Type B pancreatic cell (in vitro differentiated cells): Measurements from ENCODE around the gene MIB2. TPM values are rescaled to one million over a fixed set of nuclear protein-coding genes. Genes with fewer than 3 reads are reported as not detected.
"Not testable (repeated sequence)": the region's sequence is repeated elsewhere in the genome, so short reads cannot be mapped to it uniquely, and the experiment has no call there.

ENCODE experiments used
- DNase-seq: peaks from one replicate; pipeline ENCODE4 v3.0.0; 2021; ENCODE audit warnings: mixed read lengths; ENCODE audit not compliant: unreplicated experiment; ENCODE audit errors: extremely low spot score
- H3K27ac Mint-ChIP-seq: 2 replicates; pipeline ENCODE4 v1.8.0; 2021; ENCODE audit warnings: mild to moderate bottlenecking, mixed read lengths
- H3K27me3 Mint-ChIP-seq: 2 replicates; pipeline ENCODE4 v1.8.0; 2021; ENCODE audit warnings: mixed read lengths
- H3K36me3 Mint-ChIP-seq: 2 replicates; pipeline ENCODE4 v1.8.0; 2021; ENCODE audit warnings: mixed read lengths
- H3K4me1 Mint-ChIP-seq: one replicate; pipeline ENCODE4 v1.8.0; 2021; ENCODE audit warnings: mixed read lengths; ENCODE audit not compliant: unreplicated experiment
- H3K4me3 Mint-ChIP-seq: 2 replicates; pipeline ENCODE4 v1.8.0; 2021; ENCODE audit warnings: mild to moderate bottlenecking, mixed read lengths
- H3K9me3 Mint-ChIP-seq: 2 replicates; pipeline ENCODE4 v1.8.0; 2021; ENCODE audit warnings: mixed read lengths
- total RNA-seq: library from RNA; stranded (reverse); gene quantifications from 2 replicates; pipeline ENCODE4 v1.2.1, GENCODE V29; 2021; ENCODE audit warnings: low replicate concordance
- TF ChIP-seq, protein P1 (sequence below): fragments of 200-600 bp; sonication (generic); conservative IDR thresholded peaks from 2 replicates; pipeline ENCODE4 v1.5.0; 2021; ENCODE audit warnings: antibody characterized with exemption, mild to moderate bottlenecking

MIB2 gene
- total RNA-seq, 1 donor from 2014 or later = 114 TPM

DNA sequence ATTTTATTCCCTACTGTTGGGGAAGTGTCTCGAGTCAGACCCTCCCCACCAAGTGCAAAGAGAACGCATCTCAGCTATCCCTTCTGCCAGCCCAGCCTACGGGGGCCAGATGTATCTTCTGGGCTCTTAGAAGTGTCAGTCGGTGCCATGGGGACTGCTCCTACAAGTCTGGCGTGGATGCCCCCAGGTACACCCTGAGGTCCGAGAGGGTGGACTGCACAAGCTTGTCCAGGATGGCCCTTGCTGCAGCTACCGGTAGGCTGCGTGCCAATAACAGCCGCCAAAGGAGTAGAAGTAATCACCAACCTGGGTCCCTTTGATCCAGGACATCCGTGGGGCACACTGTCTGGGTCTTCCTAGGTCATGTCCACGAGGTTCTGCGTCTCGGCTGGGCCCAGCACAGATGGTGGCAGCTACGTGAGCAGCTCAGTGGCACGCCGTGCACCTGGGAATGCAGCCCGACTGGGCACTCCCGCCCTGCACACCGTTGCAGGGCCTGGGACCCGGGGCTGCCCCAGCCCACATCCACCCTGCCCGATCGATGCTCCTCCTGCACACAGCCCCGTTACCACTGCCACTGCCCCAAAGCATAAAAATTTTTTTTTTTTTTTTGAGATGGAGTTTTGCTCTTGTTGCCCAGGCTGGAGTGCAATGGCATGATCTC is 31.8 kb upstream of the MIB2 start:
- Mint-ChIP-seq H3K36me3 (no peaks in the 10 kb centered on the region), H3K27ac (no peak overlapping the region), H3K4me1 (no peaks in the 10 kb centered on the region), H3K9me3 (no peaks in the 10 kb centered on the region), H3K4me3 (no peak overlapping the region), H3K27me3 (peaks cover 55% of the 10 kb centered on the region)
- TF ChIP-seq, protein P1, sequence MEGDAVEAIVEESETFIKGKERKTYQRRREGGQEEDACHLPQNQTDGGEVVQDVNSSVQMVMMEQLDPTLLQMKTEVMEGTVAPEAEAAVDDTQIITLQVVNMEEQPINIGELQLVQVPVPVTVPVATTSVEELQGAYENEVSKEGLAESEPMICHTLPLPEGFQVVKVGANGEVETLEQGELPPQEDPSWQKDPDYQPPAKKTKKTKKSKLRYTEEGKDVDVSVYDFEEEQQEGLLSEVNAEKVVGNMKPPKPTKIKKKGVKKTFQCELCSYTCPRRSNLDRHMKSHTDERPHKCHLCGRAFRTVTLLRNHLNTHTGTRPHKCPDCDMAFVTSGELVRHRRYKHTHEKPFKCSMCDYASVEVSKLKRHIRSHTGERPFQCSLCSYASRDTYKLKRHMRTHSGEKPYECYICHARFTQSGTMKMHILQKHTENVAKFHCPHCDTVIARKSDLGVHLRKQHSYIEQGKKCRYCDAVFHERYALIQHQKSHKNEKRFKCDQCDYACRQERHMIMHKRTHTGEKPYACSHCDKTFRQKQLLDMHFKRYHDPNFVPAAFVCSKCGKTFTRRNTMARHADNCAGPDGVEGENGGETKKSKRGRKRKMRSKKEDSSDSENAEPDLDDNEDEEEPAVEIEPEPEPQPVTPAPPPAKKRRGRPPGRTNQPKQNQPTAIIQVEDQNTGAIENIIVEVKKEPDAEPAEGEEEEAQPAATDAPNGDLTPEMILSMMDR = no peak
- no peak for DNase-seq

- H3K4me3 Mint-ChIP-seq = no peak overlapping the region
- H3K36me3 Mint-ChIP-seq = no peaks in the 10 kb centered on the region
- TF ChIP-seq, protein P1 = no peak
- no peak for DNase-seq
- H3K27me3 Mint-ChIP-seq = peaks cover 14% of the 10 kb centered on the region
- H3K27ac Mint-ChIP-seq = no peak overlapping the region
- H3K4me1 Mint-ChIP-seq = no peaks in the 10 kb centered on the region
- H3K9me3 Mint-ChIP-seq = no peaks in the 10 kb centered on the region
Measured at GRCh38 chr1:1591452-1591851, 23.8 kb upstream of the MIB2 start.

GRCh38 chr1:1593834-1594601 is 21.3 kb upstream of the MIB2 start:
- Mint-ChIP-seq H3K9me3 (no peaks in the 10 kb centered on the region), H3K27ac (no peak overlapping the region), H3K27me3 (peaks cover 21% of the 10 kb centered on the region), H3K4me1 (no peaks in the 10 kb centered on the region), H3K36me3 (no peaks in the 10 kb centered on the region), H3K4me3 (no peak overlapping the region)
- DNase-seq = no peak
- TF ChIP-seq, protein P1 = no peak

- Mint-ChIP-seq H3K4me3 (no peak overlapping the region), H3K4me1 (no peaks in the 10 kb centered on the region), H3K27ac (no peak overlapping the region), H3K27me3 (peaks cover 23% of the 10 kb centered on the region), H3K9me3 (no peaks in the 10 kb centered on the region), H3K36me3 (no peaks in the 10 kb centered on the region)
- TF ChIP-seq, protein P1 = no peak
- no peak for DNase-seq
Measured at GRCh38 chr1:1594602-1595260, 20.6 kb upstream of the MIB2 start.

DNA sequence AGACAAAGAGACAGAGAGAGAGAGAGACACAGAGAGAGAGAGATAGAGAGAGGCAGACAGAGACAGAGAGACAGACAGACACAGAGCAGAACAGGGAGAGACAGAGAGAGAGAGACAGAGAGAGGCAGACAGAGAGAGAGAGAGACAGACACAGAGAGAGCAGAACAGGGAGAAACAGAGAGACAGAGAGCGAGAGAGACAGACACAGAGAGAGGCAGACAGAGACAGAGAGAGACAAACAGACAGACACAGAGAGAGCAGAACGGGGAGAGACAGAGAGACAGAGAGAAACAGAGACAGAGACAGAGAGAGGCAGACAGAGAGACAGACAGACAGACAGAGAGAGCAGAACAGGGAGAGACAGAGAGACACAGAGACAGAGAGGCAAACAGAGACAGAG is 20.0 kb upstream of the MIB2 start:
- H3K27ac Mint-ChIP-seq, H3K4me1 Mint-ChIP-seq, H3K4me3 Mint-ChIP-seq, DNase-seq, H3K36me3 Mint-ChIP-seq, H3K9me3 Mint-ChIP-seq: not testable (repeated sequence)
- H3K27me3 Mint-ChIP-seq = peaks cover 23% of the 10 kb centered on the region
